AG10803 (cell line): ENCODE data around the gene PTCRA.
"Not testable (repeated sequence)": the region's sequence is repeated elsewhere in the genome, so short reads cannot be mapped to it uniquely, and the experiment has no call there.

Source experiments
- DNase-seq: peaks from one replicate; pipeline ENCODE4 v3.0.0; 2010; ENCODE audit warnings: low read depth
- H3K4me3 ChIP-seq: 2 replicates; pipeline ENCODE4 v1.5.1; 2011; ENCODE audit warnings: mild to moderate bottlenecking, low read length, control low read depth
- CTCF ChIP-seq: conservative IDR thresholded peaks from 2 replicates; pipeline ENCODE4 v1.5.1; 2011; ENCODE audit warnings: mild to moderate bottlenecking, low read length, control low read depth, inconsistent platforms

PTCRA gene

DNA sequence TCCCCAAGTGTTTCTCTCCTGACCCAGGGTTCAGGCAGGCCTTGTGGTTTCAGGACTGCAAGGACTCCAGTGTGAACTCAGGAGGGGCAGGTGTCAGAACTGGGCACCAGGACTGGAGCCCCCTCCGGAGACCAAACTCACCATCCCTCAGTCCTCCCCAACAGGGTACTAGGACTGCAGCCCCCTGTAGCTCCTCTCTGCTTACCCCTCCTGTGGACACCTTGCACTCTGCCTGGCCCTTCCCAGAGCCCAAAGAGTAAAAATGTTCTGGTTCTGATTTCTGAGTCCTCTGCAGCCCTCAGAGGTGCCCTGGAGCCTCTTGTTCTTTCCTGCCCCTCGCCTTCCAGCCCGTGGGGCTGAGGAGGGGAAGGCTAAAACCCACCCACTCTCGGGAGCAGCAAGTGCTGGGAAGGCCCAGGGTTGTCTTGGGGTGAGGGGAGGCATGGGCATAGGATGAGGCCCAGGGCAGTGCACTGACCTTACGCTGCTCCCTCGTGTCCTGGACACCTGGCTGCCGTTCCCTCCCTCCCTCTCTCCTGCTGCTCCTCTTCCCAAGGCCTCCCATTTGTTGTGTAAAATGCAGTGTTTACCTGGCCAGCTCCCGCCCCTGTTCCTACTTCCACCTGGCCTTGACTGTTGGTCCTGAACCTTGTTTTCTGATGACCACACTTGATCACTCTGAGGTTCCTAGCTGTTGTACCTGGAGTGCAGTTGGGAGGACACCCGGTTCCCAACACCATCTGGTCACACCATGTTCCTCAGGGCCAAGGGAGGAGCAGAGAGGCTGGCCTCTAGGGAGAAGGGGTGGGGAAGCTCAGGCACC lies 23.3 kb downstream of the PTCRA start:
- H3K4me3 ChIP-seq: no peak overlapping the region
- DNase-seq: no peak
- TF ChIP-seq CTCF: no peak

DNA sequence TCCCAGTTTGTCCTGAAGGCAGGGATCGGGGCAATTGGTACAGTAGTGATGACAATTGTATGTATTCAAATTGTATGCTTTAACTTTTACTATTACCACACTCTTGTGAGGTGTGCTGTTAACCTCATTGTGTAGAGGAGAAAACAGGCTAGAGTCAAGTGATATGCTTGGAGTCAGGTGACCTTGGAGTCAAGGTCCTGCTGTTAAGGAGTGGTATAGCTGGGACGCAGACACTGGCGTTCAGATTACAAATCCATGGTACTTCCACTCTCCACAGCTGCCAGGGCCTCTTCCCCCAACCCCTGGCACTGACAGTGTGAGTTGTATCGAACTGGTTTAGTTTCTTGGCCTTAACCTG lies 23.9 kb downstream of the PTCRA start:
- no peak overlapping the region for H3K4me3 ChIP-seq
- no peak for TF ChIP-seq CTCF
- DNase-seq: no peak

DNA sequence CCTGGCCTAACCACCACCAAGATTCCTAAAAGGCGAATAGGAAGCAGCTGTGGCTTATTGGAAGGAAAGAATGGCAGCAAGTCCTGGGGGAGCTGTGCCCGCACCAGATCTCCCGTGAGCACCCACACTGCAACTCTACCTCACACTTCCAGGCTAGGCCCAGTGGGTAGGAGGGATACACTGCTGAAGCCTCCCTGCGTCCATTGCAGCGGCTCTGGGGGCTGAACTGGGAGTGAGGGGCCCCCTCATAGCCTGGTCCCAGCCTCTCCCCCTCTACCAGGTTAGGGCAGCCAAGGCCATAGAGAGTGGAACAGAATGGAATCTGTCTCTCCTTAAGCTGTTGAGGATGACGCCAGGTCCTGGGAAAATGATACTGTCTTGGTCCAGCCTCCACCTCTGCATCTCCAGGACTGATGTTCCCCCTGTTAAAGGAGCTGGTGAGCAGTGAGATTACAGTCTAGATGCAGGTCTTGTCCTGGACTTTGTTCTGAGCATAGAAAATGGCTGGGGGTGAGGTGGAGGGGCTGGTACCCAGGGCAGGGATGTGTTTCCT lies 24.7 kb downstream of the PTCRA start:
- DNase-seq: no peak
- TF ChIP-seq CTCF: no peak
- H3K4me3 ChIP-seq: no peak overlapping the region

DNA sequence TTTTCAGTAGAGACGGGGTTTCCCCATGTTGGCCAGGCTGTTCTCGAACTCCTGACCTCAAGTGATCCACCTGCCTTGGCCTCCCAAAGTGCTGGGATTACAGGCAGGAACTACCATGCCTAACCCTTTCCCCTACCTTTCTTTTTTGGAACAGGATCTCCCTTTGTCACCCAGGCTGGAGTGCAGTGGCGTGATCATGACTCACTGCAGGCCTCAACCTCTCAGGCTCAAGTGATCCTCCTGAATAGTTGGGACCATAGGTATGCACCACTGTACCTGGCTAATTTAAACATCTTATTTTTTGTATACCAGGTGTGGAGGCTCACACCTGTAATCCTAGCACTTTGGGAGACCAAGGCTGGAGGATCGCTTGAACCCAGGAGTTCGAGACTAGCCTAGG lies 25.5 kb downstream of the PTCRA start:
- H3K4me3 ChIP-seq, DNase-seq: not testable (repeated sequence)

GRCh38 chr6:42942444-42942843 lies 26.6 kb downstream of the PTCRA start:
- H3K4me3 ChIP-seq: no peak overlapping the region
- no peak for DNase-seq
- TF ChIP-seq CTCF: no peak

DNA sequence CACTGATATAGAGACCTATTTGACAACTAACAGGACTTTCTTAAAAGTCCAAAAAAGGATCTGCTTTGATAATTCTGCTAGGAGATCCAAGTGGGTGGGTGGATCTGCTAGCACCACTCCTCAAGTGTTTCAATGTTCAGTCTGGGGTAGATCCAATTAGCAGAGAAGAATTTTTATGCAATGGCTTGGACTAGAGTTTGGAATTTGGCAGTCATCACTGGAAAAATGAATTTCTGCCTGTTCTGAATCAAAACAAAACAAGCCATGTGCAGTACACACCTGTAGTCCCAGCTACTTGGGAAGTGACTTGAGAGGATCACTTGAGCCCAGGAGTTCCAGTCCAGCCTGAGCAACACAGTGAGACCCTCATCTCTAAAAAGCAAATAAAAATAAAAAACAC lies 32.1 kb downstream of the PTCRA start:
- TF ChIP-seq CTCF: no peak
- H3K4me3 ChIP-seq: no peak overlapping the region

GRCh38 chr6:42952389-42952788 lies 36.5 kb downstream of the PTCRA start:
- no peak overlapping the region for H3K4me3 ChIP-seq
- DNase-seq: no peak
- no peak for TF ChIP-seq CTCF

More for the DNA sequence above, 32.1 kb downstream of the PTCRA start:
- DNase-seq: peak; percentile 35

- H3K4me3 ChIP-seq, DNase-seq: not testable (repeated sequence)
These were observed 38.6 kb downstream of the PTCRA start for GRCh38 chr6:42954405-42954804.
